Measurements from ENCODE around the gene PTTG1. TPM values are rescaled to one million over a fixed set of nuclear protein-coding genes. Genes with fewer than 3 reads are reported as not detected.

PTTG1 gene
- polyA plus RNA-seq, 1 donor, result 19.9 TPM

DNA sequence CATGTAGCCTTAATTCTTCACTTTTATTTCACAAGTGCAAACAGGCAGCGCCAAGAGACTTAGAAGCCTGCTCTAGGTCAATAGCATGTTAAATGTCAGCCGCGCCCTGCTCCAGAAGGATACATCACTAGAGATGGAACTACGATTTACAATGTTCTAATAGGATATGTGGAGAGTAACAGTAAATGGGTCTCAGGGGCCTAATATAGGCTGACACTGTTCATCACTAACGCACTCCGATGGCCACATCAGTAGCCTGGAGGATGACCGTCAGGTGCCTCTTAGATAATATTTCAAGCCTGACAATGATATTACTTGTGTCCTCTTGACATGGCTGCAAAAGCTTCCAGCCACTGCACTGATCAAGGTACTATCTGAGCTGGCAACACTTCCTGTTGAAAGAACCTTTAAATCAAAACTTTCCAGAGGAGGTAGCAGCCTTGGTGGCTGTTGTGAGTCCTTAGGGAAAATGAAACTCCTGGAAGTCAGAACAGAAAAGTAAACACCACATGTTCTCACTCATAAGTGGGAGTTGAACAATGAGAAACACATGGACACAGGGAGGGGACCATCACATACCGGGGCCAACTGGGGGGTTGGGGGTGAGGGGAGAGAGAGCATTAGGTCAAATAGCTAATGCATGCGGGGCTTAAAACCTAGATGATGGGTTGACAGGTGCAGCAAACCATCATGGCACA lies 35.0 kb downstream of the PTTG1 start:
- DNase-seq, result no peak

GRCh38 chr5:160457252-160457651 lies 35.6 kb downstream of the PTTG1 start:
- no peak for DNase-seq

DNA sequence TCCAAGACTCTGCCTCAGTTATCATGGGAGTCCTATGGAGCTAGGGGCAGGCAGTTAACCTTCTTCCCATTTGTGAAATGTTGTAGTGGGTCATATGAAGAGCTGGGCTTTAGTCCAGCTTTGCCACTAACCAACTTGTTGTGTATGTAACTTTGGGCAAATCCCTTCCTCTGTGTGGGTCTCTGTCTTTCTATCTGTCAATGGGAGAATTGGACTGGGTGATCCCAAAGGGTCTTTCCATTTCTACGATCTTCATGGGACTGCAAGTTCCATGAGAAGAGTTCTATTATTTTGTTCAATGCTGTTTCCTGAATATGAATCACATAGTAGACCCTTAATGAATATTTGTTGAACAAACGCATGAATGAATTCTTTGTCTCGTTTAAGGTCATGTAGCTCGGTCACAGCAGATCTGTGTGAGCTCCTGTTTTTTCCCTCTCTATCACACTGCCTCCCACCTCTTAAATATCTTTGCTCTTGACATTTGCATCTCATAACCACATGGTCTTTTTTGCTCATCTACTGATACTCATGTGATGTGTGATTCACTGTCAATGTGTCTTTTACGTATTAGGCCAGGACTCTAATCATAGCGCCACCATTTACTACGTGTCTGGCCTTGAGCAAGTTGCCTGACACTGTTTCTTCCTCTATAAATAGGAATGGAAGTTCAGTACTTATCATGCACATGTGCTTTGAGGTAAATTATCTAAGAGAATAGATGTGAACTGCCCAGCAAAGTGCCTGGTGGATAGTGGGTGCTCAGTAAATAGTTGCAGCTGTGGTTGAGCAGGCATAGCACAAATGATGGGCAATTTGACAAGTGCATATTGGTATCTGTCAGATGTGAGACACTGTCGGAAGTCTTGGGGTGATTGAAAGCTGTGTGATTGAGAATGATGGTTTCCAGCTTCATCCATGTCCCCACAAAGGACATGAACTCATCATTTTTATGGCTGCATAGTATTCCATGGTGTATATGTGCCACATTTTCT lies 37.4 kb downstream of the PTTG1 start:
- no peak for DNase-seq

DNA sequence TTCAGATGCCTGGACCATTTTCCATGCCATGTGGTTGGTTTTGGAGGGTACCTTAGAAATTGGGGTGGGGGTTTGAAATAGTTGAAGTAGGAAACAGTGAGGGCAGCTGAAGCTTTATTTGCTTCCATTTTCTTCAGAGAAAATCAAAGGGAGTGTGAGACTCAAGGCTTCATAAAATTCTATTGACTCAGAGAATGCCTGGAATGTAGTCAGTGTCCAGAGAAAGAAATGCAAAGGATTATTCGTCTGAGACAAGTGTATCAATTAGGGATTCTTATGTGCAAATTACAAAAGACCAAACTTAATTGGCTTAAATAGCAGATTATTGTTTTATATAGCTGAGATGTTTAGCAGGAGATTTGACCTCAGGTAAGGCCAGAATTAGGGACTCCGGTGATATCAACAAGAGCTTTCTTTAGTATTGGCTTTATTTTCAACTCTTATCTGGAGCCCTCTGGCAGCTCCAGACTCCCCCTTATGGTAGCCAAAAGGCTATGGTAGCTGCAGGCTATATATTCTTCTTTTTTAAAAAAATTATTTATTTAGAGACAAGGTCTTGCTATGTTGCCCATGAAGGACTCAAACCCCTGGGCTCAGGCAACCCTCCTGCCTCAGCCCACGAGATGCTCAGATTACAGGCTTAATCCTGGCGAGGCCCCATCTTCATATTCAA lies 38.9 kb downstream of the PTTG1 start:
- no peak for DNase-seq

GRCh38 chr5:160461378-160461777 lies 39.7 kb downstream of the PTTG1 start:
- DNase-seq, result no peak

- DNase-seq, result no peak
Measured at GRCh38 chr5:160462167-160462566, 40.5 kb downstream of the PTTG1 start.

- no peak for DNase-seq
Measured at GRCh38 chr5:160463227-160463626, 41.6 kb downstream of the PTTG1 start.

DNA sequence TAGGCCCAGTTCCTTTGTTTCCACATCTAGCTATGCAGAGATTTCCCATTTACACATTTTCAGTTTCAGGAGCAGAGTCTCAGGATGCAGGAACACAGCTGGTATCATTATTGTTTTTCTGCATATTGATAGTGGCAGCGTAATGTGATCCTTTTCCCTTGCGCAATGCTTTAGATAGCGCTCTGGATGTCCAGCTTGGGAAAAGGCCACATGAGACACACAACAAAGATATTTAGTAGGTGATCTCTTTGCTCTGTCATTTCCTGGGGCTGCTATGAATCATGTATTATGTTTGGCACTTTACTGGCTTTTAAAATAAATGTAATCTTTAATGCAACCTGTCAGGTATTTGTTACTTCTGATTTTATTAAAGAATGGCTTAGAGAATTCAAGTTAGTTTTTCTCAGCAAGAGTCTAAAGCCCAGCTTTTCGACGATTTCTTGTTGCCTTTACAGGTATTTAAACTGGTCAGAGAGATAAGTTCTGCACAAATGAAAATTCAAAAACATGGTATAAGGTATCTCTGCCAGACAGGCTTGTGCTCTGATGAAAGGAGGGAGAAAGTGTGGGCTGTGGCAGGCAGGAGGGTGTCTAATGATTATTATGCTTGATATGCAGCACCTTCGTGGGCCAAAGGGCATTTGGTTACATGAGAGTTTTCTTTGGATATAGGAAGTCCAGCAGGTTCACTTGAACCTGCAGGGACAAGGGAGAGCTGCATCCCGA lies 42.2 kb downstream of the PTTG1 start:
- no peak for DNase-seq

DNA sequence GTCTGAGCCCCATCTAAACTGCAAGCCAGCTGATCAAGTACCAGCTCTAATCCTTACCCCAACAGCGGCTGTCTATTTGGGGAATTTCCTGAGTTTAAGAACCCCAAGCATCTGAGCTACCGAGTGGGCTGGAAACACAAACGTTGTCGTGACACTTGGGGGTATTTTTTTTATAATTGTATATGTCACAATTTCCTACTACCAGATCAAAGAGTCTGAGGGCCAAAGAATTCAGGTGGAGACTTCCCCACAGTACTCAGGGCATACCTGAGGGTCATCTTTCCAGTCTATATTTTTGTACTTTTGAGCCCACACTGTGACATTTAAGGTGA lies 42.8 kb downstream of the PTTG1 start:
- DNase-seq, result no peak

DNA sequence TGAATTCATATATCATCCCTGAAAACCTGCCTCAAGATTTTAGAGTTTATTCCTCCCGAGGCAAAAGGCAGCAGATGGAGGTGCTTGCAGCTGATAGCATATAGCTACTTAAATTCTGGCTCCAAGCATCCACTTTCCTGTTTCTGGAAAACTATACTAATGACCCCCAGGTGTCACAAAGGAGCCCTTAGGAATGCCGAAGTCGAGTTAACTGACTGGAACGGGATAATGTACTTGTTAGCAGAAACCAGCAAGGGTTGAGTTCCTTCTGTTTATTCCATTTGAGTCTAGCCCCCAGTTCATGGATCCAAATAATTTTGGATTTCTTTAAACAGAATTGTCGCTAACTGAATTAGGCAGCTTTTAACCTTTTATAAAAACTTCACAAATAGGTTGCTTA lies 44.5 kb downstream of the PTTG1 start:
- DNase-seq, result no peak

DNA sequence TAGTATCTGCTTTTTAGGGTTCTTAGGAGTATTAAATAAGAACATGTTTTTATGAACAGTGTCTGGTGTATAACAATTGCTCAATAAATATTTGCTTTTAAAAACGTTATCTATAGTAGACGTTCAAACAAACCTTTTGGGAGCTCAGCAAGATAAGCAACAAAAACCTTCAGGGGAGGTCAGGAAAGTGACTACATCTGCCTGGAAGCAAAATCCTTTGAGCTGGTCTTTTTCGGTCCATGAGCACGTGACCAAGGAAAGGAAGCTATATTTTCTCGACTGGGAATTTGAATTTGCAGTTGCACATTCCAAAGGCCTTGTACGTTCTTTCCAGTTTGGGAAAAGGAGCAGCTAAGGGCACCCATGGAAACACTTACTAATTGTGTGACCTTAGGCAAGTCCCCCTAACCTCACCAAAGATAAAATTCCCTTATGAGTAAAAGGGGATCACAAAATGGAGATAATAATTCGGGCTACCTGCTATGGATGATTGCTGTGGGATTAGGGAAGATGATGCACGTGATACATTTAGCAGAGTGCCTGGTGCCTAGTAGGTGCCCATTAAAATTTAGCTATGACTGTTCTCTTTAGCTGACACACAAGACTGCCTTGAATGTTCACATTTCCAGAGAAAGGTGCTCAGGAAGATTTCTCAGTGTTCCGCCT lies 45.4 kb downstream of the PTTG1 start:
- no peak for DNase-seq

DNA sequence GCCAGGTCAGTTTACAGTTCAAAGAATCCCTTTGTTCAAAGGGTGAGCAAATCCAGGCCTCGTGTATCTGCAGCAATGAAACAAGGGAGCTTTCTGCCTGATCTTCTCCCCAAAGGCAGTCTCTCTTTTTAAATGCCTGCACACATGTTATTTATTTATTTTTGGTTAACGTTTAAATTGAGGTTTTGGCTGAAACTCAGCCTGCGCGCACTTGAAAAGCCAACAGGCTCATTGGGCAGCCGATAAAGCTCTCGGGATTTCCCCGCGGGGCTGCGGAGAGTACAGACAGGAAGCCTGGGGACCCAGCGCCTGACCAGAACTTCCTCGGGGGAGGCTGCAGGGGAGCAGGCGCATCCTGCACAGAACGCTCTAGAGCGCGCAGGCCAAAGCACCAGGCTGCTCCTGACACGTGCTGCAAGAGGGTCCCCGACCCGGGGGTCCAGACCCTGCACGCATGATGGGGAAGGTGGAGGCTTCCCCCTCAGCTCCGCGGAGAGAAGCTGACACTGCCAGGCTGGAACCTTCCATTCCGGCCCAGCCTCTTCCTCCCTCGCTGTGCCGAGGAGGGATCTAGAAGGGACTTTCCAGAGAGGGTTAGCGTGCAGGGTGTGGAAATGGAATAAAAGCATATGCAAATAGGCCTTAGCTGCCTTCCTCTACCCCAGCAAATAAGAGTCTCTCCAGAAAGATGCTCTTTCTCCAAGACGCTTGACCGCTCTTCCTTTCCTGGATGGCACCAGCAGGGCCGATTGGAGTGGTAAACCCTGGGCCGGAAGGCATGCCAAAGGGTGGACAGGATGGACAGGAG lies 46.1 kb downstream of the PTTG1 start:
- peak; percentile 42 for DNase-seq

- no peak for DNase-seq
Measured at GRCh38 chr5:160468363-160468975, 46.8 kb downstream of the PTTG1 start.

DNA sequence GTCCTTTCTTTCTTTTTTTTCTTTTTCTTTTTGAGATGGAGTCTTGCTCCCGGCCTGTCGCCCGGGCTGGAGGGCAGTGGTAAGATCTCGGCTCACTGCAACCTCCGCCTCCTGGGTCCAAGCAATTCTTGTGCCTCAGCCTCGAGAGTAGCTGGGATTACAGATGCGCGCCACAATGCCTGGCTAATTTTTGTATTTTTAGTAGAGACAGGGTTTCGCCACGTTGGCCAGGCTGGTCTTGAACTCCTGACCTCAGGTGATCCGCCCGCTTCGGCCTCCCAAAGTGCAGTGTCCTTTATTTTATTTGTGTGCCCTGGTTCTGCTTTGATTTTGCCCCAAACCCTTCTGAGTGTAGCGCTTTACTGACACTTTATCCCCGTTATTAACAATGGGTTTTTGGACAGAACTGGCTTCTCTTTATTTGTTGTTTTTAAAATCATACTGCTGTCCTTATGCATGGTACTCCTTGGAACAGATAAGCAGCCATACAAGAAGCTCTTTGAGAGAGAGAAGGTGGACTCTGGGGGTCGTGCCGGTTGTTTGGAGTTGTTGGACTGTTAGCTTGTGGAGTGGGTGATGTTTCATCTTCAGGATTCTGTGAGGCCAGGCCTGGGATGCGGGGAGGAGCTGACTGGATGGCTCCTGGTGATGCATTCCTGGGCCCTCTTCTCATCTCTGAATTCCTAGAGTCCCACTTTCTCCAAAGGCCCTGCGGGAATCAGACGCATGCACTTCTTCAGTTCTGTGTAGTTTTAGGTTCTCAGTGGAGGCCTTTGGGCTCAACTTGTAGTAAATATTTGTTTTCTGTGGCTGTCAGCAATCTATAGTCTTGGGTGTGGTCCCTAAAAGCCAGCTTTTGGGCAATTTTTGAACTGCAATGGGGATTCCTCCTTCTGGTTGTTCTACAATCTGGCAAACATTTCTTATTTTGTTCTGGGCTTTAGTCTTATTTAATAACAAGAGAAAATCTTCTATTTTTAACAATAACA lies 47.8 kb downstream of the PTTG1 start:
- no peak for DNase-seq

DNA sequence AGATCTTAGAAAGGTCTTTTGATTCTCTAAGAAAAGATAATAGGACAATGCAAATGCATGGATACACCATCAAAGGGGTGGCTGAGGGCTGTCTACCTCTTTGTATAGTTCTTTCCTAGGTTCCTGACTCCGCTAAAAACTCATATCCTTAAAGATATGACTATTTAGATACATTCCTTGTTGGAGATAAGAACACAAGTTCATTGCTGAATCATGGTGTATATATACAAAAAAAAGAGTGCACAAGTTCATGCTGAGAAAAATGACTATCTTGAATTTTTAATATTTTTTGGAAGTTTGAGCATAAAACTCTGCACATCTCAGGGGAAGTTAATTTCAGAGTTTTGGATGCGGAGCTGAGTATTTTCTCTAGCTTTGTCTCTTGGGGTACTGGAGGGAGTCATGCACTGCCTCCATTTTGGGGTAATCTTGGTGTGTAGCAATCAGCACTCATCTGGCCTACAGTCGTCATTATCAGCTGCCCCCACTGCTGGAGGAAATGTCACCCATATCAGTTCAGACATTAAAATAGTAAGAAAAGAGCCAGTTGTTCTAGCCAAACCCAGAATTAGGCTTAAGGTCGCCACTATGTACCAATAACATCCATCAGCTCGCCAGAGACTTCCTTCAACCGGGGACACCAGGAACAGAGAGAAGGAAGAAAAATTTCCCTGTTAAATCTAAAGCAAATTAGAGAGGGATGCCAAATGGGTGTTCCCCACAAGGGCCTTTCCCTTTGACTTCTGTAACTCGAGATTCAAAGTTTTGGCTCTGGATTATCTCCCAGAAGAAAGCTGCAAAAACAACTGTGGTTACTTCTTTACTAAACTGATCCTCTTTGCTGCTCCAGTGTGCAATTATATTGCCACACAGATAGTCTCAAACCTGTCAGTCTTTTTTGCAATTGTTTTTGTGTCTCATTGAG lies 49.0 kb downstream of the PTTG1 start:
- DNase-seq, result peak; percentile 10

- no peak for DNase-seq
Measured at GRCh38 chr5:160471761-160472160, 50.1 kb downstream of the PTTG1 start.

GRCh38 chr5:160472482-160472881 lies 50.8 kb downstream of the PTTG1 start:
- DNase-seq, result no peak

GRCh38 chr5:160473681-160474080 lies 52.0 kb downstream of the PTTG1 start:
- no peak for DNase-seq
